ENCODE measurements around the gene OTUD3. TPM values are rescaled to one million over a fixed set of nuclear protein-coding genes. Genes with fewer than 3 reads are reported as not detected.
A peak's percentile ranks its signal among the peaks of the same experiment; 100 is the strongest.

Gene OTUD3
- total and polyA plus RNA-seq, 2 of the 13 experiments (the other 11 are each of a cell fraction or from before 2014, with no cell fraction given), result 5.2 to 7.5 TPM

DNA sequence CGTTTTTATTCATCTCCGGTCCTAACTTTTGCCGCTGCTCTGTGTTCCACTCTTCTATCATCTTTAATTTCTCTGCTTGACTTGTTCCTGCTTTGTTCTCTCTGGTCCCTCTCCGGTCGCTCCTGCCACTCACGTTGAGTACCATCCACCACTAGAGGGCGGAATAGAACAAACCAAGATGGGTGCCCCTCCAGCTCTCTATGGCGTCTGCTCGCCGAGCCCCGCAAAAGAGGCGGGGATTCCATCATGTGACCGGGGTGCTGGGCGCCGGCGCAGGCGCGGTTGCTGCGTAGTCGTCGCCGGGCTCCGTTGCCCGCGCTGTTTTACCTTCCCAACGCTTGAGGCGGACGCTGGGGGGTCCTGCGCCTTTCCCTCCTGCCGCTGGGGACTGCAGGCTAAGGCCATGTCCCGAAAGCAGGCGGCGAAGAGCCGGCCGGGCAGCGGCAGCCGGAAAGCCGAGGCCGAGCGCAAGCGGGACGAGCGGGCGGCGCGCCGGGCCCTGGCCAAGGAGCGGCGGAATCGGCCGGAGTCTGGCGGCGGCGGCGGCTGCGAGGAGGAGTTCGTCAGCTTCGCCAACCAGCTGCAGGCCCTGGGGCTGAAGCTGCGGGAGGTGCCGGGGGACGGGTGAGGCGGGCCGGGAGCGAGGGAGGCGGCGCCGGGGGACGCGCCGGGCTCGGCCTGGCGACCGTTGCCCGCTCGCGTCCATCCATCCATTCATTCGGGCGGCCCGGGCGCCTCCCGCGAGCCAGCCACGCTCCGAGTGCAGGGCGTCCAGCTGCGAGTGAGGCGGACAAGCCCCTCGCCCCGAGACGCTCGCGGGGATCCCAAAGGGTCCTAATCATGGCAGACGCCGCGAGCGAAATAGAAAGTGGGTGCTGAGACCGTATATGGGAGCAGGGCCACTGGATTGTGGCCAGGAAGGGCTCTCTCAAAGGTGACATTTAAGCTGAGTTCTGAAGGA is at the start of gene OTUD3 (continued):
- TF ChIP-seq, protein P1, sequence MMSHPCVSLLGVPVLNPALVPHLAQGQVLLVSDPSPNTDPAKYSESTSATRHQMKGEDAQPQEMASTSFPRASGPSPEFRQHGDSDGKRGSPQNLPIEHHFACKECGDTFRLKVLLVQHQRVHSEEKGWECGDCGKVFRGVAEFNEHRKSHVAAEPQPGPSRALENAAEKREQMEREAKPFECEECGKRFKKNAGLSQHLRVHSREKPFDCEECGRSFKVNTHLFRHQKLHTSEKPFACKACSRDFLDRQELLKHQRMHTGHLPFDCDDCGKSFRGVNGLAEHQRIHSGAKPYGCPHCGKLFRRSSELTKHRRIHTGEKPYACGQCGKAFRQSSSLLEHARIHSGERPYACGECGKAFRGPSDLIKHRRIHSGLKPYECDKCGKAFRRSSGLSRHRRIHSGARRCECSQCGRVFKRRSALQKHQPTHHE (CRISPR knock-in tag; IDR thresholded peaks at IDR 0.05; ENCODE audit: borderline replicate concordance), result no peak
- TF ChIP-seq, protein P2, sequence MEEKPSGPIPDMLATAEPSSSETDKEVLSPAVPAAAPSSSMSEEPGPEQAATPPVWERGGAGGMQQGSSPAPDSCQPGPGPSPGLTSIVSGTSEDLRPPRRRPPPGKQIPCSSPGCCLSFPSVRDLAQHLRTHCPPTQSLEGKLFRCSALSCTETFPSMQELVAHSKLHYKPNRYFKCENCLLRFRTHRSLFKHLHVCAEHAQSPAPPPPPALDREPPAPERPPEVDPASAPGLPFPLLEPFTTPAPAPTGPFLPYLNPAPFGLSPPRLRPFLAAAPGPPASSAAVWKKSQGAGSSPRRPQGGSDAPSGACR (CRISPR knock-in tag; IDR thresholded peaks at IDR 0.05), result peak; percentile 88; the same call in 1 of the 2 replicates
- TF ChIP-seq ZFX (CRISPR knock-in tag; IDR thresholded peaks at IDR 0.05; ENCODE audit: low read depth), result peak; percentile 96
- TF ChIP-seq, protein P3, sequence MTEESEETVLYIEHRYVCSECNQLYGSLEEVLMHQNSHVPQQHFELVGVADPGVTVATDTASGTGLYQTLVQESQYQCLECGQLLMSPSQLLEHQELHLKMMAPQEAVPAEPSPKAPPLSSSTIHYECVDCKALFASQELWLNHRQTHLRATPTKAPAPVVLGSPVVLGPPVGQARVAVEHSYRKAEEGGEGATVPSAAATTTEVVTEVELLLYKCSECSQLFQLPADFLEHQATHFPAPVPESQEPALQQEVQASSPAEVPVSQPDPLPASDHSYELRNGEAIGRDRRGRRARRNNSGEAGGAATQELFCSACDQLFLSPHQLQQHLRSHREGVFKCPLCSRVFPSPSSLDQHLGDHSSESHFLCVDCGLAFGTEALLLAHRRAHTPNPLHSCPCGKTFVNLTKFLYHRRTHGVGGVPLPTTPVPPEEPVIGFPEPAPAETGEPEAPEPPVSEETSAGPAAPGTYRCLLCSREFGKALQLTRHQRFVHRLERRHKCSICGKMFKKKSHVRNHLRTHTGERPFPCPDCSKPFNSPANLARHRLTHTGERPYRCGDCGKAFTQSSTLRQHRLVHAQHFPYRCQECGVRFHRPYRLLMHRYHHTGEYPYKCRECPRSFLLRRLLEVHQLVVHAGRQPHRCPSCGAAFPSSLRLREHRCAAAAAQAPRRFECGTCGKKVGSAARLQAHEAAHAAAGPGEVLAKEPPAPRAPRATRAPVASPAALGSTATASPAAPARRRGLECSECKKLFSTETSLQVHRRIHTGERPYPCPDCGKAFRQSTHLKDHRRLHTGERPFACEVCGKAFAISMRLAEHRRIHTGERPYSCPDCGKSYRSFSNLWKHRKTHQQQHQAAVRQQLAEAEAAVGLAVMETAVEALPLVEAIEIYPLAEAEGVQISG (CRISPR knock-in tag; IDR thresholded peaks at IDR 0.05), result peak; percentile 98
- peak; percentile 75; the same call in 1 of the 2 replicates for TF ChIP-seq KDM3A (CRISPR knock-in tag; IDR thresholded peaks at IDR 0.05; ENCODE audit: low read depth)
- TF ChIP-seq ZNF720 (CRISPR knock-in tag; IDR thresholded peaks at IDR 0.05), result no peak
- TF ChIP-seq, protein P4, sequence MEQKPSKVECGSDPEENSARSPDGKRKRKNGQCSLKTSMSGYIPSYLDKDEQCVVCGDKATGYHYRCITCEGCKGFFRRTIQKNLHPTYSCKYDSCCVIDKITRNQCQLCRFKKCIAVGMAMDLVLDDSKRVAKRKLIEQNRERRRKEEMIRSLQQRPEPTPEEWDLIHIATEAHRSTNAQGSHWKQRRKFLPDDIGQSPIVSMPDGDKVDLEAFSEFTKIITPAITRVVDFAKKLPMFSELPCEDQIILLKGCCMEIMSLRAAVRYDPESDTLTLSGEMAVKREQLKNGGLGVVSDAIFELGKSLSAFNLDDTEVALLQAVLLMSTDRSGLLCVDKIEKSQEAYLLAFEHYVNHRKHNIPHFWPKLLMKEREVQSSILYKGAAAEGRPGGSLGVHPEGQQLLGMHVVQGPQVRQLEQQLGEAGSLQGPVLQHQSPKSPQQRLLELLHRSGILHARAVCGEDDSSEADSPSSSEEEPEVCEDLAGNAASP (CRISPR knock-in tag; IDR thresholded peaks at IDR 0.05; ENCODE audit: borderline replicate concordance), result peak; percentile 42; the same call in 1 of the 2 replicates
- no peak for TF ChIP-seq MAFK (conservative IDR thresholded peaks at IDR 0.05 in 1 of 2, IDR thresholded peaks at IDR 0.05 in 1 of 2; ENCODE audit: low read length in 2 of 2)
- TF ChIP-seq FOXO1 (CRISPR knock-in tag; IDR thresholded peaks at IDR 0.05), result peak; percentile 47
- TF ChIP-seq CCDC6 (CRISPR knock-in tag; IDR thresholded peaks at IDR 0.05), result peak; percentile 76; the same call in 1 of the 2 replicates
- TF ChIP-seq, protein P5, sequence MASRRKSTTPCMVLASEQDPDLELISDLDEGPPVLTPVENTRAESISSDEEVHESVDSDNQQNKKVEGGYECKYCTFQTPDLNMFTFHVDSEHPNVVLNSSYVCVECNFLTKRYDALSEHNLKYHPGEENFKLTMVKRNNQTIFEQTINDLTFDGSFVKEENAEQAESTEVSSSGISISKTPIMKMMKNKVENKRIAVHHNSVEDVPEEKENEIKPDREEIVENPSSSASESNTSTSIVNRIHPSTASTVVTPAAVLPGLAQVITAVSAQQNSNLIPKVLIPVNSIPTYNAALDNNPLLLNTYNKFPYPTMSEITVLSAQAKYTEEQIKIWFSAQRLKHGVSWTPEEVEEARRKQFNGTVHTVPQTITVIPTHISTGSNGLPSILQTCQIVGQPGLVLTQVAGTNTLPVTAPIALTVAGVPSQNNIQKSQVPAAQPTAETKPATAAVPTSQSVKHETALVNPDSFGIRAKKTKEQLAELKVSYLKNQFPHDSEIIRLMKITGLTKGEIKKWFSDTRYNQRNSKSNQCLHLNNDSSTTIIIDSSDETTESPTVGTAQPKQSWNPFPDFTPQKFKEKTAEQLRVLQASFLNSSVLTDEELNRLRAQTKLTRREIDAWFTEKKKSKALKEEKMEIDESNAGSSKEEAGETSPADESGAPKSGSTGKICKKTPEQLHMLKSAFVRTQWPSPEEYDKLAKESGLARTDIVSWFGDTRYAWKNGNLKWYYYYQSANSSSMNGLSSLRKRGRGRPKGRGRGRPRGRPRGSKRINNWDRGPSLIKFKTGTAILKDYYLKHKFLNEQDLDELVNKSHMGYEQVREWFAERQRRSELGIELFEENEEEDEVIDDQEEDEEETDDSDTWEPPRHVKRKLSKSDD (CRISPR knock-in tag; IDR thresholded peaks at IDR 0.05; ENCODE audit: low read depth), result peak; percentile 53; the same call in 1 of the 2 replicates
- peak; percentile 77 for TF ChIP-seq ZSCAN12 (CRISPR knock-in tag; IDR thresholded peaks at IDR 0.05)
- TF ChIP-seq ETV6 (CRISPR knock-in tag; conservative IDR thresholded peaks at IDR 0.05), result peak; percentile 31; the same call in 1 of the 2 replicates
- TF ChIP-seq RBM22 (optimal IDR thresholded peaks at IDR 0.05; ENCODE audit: low read length), result no peak
- TF ChIP-seq, protein P6, sequence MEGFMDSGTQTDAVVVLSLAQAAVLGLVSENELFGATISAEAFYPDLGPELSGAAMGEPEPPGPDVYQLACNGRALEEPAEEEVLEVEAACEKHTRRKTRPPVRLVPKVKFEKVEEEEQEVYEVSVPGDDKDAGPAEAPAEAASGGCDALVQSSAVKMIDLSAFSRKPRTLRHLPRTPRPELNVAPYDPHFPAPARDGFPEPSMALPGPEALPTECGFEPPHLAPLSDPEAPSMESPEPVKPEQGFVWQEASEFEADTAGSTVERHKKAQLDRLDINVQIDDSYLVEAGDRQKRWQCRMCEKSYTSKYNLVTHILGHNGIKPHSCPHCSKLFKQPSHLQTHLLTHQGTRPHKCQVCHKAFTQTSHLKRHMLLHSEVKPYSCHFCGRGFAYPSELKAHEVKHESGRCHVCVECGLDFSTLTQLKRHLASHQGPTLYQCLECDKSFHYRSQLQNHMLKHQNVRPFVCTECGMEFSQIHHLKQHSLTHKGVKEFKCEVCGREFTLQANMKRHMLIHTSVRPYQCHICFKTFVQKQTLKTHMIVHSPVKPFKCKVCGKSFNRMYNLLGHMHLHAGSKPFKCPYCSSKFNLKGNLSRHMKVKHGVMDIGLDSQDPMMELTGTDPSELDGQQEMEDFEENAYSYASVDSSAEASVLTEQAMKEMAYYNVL (CRISPR knock-in tag; IDR thresholded peaks at IDR 0.05; ENCODE audit: borderline replicate concordance), result peak; percentile 55; the same call in 1 of the 2 replicates
- peak; percentile 77 for TF ChIP-seq ZNF121 (CRISPR knock-in tag; IDR thresholded peaks at IDR 0.05)
